H7 (cell line): ENCODE data around the gene ZBTB18. TPM values are rescaled to one million over a fixed set of nuclear protein-coding genes. Genes with fewer than 3 reads are reported as not detected.
A peak's percentile ranks its signal among the peaks of the same experiment; 100 is the strongest.

ENCODE experiments used
- DNase-seq: peaks from one replicate; pipeline ENCODE4 v3.0.0; 2012
- H3K27me3 ChIP-seq: 2 replicates; pipeline ENCODE4 v1.6.0; 2011; ENCODE audit warnings: mild to moderate bottlenecking, low read length; ENCODE audit not compliant: control insufficient read depth, insufficient read depth
- H3K36me3 ChIP-seq: replicated peaks from 2 replicates; pipeline ENCODE4 v1.5.1; 2011; ENCODE audit warnings: low read length; ENCODE audit not compliant: control insufficient read depth, insufficient read depth
- H3K4me3 ChIP-seq: 2 replicates; pipeline ENCODE4 v1.5.1; 2011; ENCODE audit warnings: low read depth, mild to moderate bottlenecking, control low read depth, low read length, moderate library complexity; ENCODE audit not compliant: insufficient read depth
- total RNA-seq: library from RNA; depleted of rRNA; stranded (reverse); fragments of >200 nt; shearing (Covaris generic); gene quantifications from 2 replicates; pipeline ENCODE4 v1.2.3, GENCODE V29; 2014; rRNA removed

Gene ZBTB18
- total RNA-seq, 1 experiment from 2014 or later = 21.9 TPM

- Histone ChIP-seq H3K36me3 (no peaks in the 10 kb centered on the region), H3K4me3 (no peak overlapping the region), H3K27me3 (no peaks in the 10 kb centered on the region; the same call in 1 of the 2 replicates)
- DNase-seq = no peak
These were observed 45.1 kb downstream of the ZBTB18 start for GRCh38 chr1:244096066-244096610.

GRCh38 chr1:244096691-244097090 is 45.6 kb downstream of the ZBTB18 start:
- no peaks in the 10 kb centered on the region for H3K36me3 ChIP-seq
- DNase-seq = no peak
- H3K27me3 ChIP-seq = no peaks in the 10 kb centered on the region; the same call in 1 of the 2 replicates
- no peak overlapping the region for H3K4me3 ChIP-seq

GRCh38 chr1:244097523-244098405 is 46.7 kb downstream of the ZBTB18 start:
- no peaks in the 10 kb centered on the region for H3K36me3 ChIP-seq
- no peaks in the 10 kb centered on the region; the same call in 1 of the 2 replicates for H3K27me3 ChIP-seq
- no peak overlapping the region for H3K4me3 ChIP-seq
- DNase-seq = no peak

GRCh38 chr1:244099258-244099930 is 48.3 kb downstream of the ZBTB18 start:
- H3K36me3 ChIP-seq = no peaks in the 10 kb centered on the region
- no peak for DNase-seq
- no peak overlapping the region for H3K4me3 ChIP-seq

DNA sequence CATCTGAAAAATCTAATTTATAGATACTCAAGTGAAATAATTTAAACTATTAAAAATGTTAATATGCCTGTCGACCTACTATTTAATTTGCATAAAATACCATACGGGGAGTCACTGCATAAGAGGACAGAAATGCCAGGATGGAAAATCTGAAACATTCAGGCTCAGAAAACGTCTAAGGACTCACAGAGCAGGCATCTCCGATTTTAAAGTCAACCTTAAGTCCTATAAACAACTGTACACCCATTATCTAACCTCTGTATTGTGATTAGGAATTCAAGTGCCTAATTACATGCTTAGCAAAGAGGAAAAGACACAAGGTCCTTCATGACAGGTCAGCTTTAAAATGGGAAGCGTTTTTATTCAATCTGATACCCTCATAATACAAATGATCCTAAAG is 49.2 kb downstream of the ZBTB18 start:
- no peak for DNase-seq
- Histone ChIP-seq H3K36me3 (no peaks in the 10 kb centered on the region), H3K4me3 (no peak overlapping the region), H3K27me3 (no peaks in the 10 kb centered on the region; the same call in 1 of the 2 replicates)

More at GRCh38 chr1:244099258-244099930, 48.3 kb downstream of the ZBTB18 start:
- H3K27me3 ChIP-seq = no peaks in the 10 kb centered on the region; the same call in 1 of the 2 replicates

GRCh38 chr1:244100704-244101453 is 49.8 kb downstream of the ZBTB18 start:
- H3K36me3 ChIP-seq = no peaks in the 10 kb centered on the region
- DNase-seq = peak; percentile 38
- H3K27me3 ChIP-seq = no peaks in the 10 kb centered on the region; the same call in 1 of the 2 replicates
- H3K4me3 ChIP-seq = no peak overlapping the region

GRCh38 chr1:244102046-244102445 is 51.0 kb downstream of the ZBTB18 start:
- Histone ChIP-seq H3K36me3 (no peaks in the 10 kb centered on the region), H3K4me3 (no peak overlapping the region), H3K27me3 (no peaks in the 10 kb centered on the region)
- DNase-seq = peak; percentile 61

GRCh38 chr1:244102468-244102867 is 51.4 kb downstream of the ZBTB18 start:
- H3K27me3 ChIP-seq = no peaks in the 10 kb centered on the region
- DNase-seq = no peak
- no peak overlapping the region for H3K4me3 ChIP-seq
- no peaks in the 10 kb centered on the region for H3K36me3 ChIP-seq

GRCh38 chr1:244104309-244105060 is 53.4 kb downstream of the ZBTB18 start:
- Histone ChIP-seq H3K27me3 (no peaks in the 10 kb centered on the region), H3K4me3 (no peak overlapping the region), H3K36me3 (no peaks in the 10 kb centered on the region)
- no peak for DNase-seq

DNA sequence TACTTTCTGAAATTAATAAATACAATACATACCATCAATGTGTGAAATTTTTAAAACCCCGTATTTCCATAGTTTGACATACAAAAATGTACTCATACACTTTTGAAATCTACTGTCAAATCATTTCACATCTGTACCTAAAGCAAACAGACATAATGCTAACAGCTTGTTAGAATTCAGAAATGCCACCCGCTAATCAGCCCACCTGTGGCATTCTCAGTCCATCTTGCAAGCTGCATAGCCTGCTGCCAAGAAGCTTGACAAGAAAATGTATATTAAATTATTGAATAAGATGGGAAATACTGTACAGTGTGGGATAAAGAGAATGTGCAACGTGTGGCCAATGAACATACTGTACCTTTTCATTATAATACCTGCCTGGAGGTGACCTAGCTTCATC is 55.1 kb downstream of the ZBTB18 start:
- no peaks in the 10 kb centered on the region for H3K36me3 ChIP-seq
- H3K27me3 ChIP-seq = no peaks in the 10 kb centered on the region
- no peak for DNase-seq
- H3K4me3 ChIP-seq = no peak overlapping the region

Other genes starting within 250 kb of the ZBTB18 start
- gene AKT3, start 201.0 kb upstream of the ZBTB18 start, total RNA-seq = 15.0 and 25.2 TPM in 2 replicates